ENCODE measurements around the gene HNRNPCL1.
"Not testable (repeated sequence)": the region's sequence is repeated elsewhere in the genome, so short reads cannot be mapped to it uniquely, and the experiment has no call there.

HNRNPCL1 gene

DNA sequence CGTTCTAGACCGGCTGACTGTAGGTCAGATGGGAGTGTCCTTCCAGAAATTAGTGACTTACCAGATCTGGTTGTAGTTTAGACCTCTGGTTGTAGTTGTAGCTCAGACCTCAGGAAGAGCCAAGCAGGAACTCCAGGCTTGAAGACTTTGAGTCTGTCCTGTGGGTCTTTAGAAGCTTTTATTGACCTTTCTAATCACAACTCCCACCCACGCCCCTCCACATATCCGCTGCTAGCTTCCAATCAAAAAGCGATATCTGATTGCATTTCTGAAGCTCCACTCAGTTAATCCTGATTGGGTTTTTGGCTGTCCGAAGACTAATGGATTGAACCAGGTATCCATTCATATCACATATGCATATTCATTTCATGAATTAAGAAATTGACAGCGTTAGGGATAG is at the start of gene HNRNPCL1:
Gene HNRNPCL1, minus strand, starts transcription at position 101 of the 400 bp plus-strand sequence. CDS start 431 bp downstream, outside the sequence.
- not testable (repeated sequence) for DNase-seq (ENCODE audit: low spot score)

DNA sequence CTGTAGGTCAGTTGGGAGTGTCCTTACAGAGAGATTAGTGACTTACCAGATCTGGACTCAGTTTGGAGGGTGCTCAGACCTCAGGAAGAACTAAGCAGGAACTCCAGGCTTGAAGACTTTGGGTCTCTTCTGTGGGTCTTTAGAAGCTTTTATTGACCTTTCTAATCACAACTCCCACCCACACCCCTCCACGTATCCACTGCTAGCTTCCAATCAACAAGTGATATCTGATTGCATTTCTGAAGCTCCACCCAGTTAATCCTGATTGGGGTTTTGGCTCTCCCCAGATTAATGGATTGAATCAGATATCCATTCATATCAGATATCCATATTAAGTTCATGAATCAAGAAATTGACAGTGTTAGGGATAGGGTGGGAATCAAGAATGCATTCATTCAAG is 49.6 kb upstream of the HNRNPCL1 start, which contains the start of gene PRAMEF10:
Gene PRAMEF10, minus strand, starts transcription at position 101 of the 400 bp plus-strand sequence. CDS start 2,423 bp downstream, outside the sequence.
- DNase-seq (ENCODE audit: low spot score) = not testable (repeated sequence)

DNA sequence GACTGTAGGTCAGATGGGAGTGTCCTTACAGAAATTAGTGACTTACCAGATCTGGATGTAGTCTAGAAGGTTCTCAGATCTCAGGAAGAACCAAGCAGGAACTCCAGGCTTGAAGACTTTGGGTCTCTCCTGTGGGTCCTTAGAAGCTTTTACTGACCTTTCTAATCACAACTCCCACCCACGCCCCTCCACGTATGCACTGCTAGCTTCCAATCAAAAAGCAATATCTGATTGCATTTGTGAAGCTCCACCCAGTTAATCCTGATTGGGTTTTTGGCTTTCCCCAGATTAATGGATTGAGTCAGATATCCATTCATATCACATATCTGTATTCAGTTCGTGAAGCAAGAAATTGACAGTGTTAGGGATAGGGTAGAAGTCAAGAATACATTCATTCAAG is 37.6 kb upstream of the HNRNPCL1 start, which contains the start of gene PRAMEF4:
Gene PRAMEF4, minus strand, starts transcription at position 101 of the 400 bp plus-strand sequence. CDS start 2,807 bp downstream, outside the sequence.
- not testable (repeated sequence) for DNase-seq (ENCODE audit: low spot score)

DNA sequence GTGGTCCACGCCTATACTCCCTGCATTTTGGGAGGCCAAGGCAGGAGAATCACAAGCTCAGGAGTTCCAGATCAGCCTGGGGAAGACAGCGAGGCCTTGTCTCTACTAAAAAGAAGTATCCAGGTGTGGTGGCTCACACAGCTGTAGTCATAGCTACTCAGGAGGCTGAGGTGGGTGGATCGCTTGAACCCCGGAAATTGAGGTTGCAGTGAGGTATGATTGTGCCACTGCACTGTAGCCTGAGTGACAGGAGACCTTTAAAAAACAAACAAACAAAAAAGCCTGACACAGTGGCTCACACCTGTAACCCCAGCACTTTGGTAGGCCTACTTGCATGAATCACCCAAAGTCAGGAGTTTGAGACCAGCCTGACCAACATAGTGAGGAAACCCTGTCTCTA is 29.9 kb upstream of the HNRNPCL1 start:
- DNase-seq (ENCODE audit: low spot score) = not testable (repeated sequence)

DNA sequence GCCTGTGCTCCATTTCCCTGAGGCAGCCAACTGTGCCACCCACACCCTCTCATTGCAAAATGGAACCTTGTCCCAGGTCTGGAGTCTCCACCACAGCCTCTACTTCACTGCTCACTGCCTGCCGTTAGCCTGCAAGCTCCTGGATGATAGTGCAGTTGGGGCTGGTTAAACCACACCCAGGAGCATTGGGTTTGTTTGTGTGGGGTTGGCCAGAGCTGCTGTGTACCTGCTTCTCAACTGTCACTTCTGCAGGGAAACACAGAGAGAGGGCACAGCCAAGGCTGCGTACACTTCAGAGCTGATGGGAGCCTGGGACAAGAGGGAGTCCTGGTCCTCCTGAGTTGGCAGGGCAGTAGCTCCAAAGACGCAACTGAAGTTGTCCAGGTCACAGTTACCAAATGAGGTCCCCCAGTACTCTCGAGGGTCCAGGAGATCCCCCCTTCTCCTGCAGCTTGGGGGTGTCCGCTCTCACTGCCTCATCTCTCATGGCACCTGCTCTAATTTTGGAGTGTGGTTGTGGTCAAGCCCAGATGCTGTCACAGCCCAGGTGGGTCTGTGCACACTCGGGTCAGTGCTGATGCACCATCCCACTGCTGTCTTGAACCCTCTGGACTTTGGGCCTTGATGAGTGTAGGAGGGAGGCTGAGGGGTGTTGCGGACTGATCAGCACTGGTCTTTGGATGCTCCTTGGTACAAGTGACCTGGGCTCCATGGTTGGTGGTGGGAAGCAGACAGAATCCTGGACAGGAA is 14.8 kb upstream of the HNRNPCL1 start:
- DNase-seq (ENCODE audit: low spot score) = not testable (repeated sequence)

DNA sequence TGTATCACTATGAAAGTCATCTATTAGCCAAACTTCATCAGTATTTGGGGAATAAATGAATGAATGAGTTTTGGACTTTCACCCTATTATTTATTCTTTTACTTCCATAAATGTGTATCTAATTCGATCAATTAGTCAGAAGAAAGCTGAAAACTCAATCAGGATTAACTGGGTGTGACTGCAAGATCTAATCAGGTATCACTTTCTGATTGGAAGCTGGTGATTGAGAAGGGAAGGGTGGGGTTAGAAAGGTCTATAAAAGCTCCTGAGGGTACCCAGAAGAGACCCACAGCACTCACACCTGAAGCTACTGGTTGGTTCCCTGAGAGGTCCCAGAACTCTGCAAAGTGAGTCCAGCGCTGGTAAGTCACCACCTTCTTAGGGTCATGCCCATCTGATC is 8.3 kb upstream of the HNRNPCL1 start, which contains the start of gene PRAMEF2:
Gene PRAMEF2, plus strand, starts transcription at position 301 of the 400 bp plus-strand sequence. CDS start 1,924 bp downstream, outside the sequence.
- not testable (repeated sequence) for DNase-seq (ENCODE audit: low spot score)

DNA sequence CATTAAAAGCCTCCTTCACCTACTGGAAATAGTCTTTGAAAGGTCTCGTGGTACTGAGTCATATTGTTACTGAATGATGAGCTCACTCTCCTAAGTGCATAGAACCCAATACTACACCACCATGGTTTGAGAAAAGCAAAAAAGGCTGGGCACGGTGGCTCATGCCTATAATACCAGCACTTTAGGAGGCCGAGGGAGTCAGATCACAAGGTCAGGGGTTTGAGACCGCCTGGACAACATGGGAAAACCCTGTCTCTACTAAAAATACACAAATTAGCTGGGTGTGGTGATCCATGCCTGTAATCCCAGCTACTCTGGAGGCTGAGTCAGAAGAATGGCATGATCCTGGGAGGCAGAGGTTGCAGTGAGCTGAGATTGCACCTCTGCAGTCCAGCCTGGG is 3.3 kb upstream of the HNRNPCL1 start:
- no peak for DNase-seq (ENCODE audit: low spot score)

DNA sequence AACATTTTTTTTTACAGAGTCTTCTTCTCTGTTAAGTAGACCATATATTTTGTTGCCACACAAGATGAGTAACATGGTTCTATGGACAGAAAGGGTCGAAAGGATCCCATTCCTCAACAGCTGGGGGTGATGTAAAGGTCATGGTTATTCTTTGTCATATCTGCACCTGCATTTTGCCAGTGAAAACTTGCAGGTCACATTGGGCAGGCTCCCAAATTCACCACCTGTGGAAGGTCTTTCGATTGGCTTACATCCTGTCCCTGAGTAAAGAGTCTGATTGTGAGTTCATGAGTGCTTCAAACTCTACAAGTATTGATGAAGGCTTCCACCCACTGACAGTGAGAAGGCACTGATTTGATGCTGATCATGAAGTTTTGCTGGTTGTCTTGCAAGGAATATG is 15.3 kb downstream of the HNRNPCL1 start:
- DNase-seq (ENCODE audit: low spot score) = not testable (repeated sequence)

DNA sequence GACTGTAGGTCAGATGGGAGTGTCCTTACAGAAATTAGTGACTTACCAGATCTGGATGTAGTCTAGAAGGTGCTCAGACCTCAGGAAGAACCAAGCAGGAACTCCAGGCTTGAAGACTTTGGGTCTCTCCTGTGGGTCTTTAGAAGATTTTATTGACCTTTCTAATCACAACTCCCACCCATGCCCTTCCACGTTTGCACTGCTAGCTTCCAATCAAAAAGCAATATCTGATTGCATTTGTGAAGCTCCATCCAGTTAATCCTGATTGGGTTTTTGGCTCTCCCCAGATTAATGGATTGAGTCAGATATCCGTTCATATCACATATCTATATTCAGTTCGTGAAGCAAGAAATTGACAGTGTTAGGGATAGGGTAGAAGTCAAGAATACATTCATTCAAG is 17.2 kb downstream of the HNRNPCL1 start, which contains the start of gene PRAMEF11:
Gene PRAMEF11, minus strand, starts transcription at position 101 of the 400 bp plus-strand sequence. CDS start 2,621 bp downstream, outside the sequence.
- DNase-seq (ENCODE audit: low spot score) = not testable (repeated sequence)

DNA sequence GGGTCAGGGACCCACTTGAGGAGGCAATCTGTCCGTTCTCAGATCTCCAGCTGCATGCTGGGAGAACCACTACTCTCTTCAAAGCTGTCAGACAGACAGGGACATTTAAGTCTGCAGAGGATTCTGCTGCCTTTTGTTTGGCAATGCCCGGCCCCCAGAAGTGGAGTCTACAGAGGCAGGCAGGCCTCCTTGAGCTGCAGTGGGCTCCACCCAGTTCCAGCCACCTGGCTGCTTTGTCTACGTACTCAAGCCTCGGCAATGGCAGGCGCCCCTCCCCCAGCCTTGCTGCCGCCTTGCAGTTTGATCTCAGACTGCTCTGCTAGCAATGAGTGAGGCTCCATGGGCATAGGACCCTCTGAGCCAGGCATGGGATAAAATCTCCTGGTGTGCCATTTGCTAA is 29.5 kb downstream of the HNRNPCL1 start:
- not testable (repeated sequence) for DNase-seq (ENCODE audit: low spot score)

DNA sequence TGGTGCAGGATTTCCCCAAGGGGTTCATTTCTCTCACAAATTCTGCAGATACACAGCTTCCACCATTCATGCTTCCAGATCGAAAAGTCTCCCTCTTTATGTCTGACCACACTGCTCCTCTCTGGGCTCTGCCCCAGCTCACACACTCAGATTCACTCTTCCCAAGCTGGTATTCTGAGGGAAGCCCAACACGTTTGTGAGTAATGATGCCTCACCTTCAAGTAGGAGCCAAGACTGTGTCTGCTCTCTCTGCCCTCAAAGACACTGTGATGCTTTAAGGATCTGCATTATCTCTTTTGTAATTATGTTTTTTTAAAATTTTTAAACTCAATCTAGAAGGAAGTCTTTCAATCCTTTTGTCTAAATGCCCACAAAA is 37.1 kb downstream of the HNRNPCL1 start:
- no peak for DNase-seq (ENCODE audit: low spot score)

DNA sequence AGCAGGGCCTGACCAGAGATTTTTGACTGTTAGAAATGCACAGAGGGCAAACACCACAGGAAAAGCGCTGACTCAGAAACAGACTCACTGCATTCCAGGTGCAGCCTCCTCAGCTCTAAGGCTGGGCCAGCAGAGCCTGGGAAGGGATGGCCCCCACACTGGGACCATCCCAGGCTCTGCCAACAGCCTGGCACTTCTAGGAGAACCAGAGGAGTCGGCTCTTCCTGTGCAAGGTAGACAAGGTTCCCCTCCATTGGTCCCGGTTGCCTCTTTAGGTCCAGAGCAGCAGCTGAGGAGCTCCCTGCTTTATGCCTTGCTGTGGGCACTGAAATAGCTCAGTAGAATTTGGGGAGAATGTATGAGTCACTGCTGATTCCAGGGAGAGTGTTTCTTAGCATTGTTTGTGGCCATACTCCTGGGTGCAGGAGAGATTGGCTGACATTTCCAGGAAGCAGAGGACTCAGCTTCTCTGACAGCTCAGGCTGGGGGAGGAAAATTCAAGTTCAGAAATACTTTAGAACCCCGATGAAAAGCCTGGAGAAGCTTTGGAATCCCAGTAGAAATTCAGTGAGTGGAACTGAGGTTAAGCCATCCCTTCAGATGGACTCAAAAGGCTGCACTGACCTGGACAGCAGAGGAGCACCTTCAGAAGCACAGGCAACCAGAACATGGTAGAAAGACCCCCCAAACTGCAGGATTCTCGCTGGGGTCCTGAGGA is 37.7 kb downstream of the HNRNPCL1 start:
- no peak for DNase-seq (ENCODE audit: low spot score)

DNA sequence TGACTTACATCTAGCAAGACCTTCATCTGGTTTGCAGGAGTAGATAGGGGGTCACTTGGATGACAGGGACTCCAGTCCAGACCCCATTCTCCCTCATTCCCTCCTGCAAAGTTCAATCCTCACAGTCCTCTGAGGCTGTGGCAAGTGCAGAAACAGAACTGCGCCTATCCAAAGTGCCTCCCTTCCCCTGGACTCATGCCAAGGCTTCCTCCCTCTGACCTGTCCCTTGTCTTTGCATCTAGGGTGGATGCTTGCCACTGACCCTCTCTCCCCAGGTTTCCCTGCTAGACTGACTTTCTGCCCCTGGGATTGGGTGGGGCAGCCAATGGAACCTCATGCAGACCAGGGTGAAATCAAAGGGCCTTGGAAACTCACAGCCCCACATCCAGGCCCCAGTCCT is 38.6 kb downstream of the HNRNPCL1 start:
- DNase-seq (ENCODE audit: low spot score) = no peak

DNA sequence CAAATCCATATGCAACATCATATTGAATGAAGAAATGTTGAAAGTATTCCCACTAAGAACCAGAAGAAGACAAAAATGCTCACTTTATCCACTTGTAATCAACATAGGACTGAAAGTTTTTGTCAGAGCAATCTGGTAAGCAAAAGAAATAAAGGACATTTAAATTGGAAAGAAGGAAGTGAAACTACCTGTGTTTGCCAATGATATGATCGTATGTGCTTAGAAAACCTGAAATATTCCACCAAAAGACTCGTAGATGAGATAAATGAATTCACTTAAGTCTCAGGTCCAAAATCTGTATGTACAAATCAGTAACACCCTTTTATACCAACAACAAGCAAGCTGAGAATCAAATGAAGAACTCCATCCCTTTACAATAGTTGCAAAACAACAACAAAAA is 48.8 kb downstream of the HNRNPCL1 start:
- DNase-seq (ENCODE audit: low spot score) = no peak

DNA sequence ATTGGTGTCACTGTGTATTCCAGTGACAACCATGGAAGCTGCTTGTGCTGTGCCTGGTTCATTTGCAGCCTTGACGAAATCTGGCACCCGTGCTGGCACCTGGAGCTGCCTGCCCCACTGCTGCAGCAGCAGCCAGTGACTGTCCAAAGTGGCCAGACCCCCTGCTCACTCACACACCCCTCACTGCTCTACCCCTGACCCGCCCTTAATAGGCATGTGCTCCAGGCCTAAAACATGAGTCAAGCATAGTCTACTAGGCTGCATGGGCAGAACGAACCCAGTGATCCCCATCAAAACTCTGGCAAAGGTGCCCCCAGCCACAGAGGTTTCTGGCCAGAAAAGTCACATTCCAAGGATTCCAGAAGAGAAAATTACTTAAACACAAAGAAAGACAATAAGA is 49.6 kb downstream of the HNRNPCL1 start:
- DNase-seq (ENCODE audit: low spot score) = no peak
